Activated B cell treated with CpG ODN at 0.5 μM for 24 hours (primary cell): ENCODE measurements around the gene FBXO46. TPM values are rescaled to one million over a fixed set of nuclear protein-coding genes. Genes with fewer than 3 reads are reported as not detected.

Experiments used
- ATAC-seq: fragments of 200-7000 bp; cut with Tn5 transposase; one replicate; pipeline ENCODE4 v1.10.0; 2021; ENCODE audit warnings: low read depth, mild to moderate bottlenecking, moderate library complexity
- CTCF ChIA-PET: fragments of 350-600 bp; sonication (Branson Sonifier 250); formaldehyde crosslinking; loops from one replicate; lab custom pipeline; 2021; ENCODE audit warnings: antibody characterized with exemption; lab: Charles Lee
- POLR2A ChIA-PET: fragments of 350-600 bp; sonication (Branson Sonifier 250); formaldehyde crosslinking; loops from one replicate; lab custom pipeline; 2021; ENCODE audit warnings: antibody characterized with exemption; lab: Charles Lee
- DNase-seq: peaks from one replicate; pipeline ENCODE4 v3.0.0; 2022
- H3K27ac Mint-ChIP-seq: one replicate; pipeline ENCODE4 v1.8.0; 2020; ENCODE audit warnings: mixed read lengths
- H3K27me3 Mint-ChIP-seq: one replicate; pipeline ENCODE4 v1.8.0; 2021; ENCODE audit warnings: mixed read lengths
- H3K36me3 Mint-ChIP-seq: one replicate; pipeline ENCODE4 v1.8.0; 2021; ENCODE audit warnings: low read depth, mixed read lengths
- H3K4me1 Mint-ChIP-seq: one replicate; pipeline ENCODE4 v1.8.0; 2021; ENCODE audit warnings: mixed read lengths
- H3K4me3 Mint-ChIP-seq: one replicate; pipeline ENCODE4 v1.8.0; 2020; ENCODE audit warnings: mild to moderate bottlenecking, mixed read lengths
- H3K9me3 Mint-ChIP-seq: one replicate; pipeline ENCODE4 v1.8.0; 2020; ENCODE audit warnings: mixed read lengths
- intact Hi-C: fragments of 100-400 bp; cut with micrococcal nuclease; formaldehyde crosslinking; loops from one replicate; pipeline ENCODE4 v1.15.1; 2024
- total RNA-seq: library from RNA; stranded (reverse); gene quantifications from 2 replicates; pipeline ENCODE4 v1.2.3, GENCODE V29; 2022
- TF ChIP-seq, protein P1 (sequence below): fragments of 200-600 bp; IDR thresholded peaks from one replicate; pipeline ENCODE4 v1.8.0; 2022; ENCODE audit warnings: antibody characterized with exemption, mild to moderate bottlenecking

FBXO46 gene
- total RNA-seq, 1 donor from 2014 or later = 44.0 TPM

DNA sequence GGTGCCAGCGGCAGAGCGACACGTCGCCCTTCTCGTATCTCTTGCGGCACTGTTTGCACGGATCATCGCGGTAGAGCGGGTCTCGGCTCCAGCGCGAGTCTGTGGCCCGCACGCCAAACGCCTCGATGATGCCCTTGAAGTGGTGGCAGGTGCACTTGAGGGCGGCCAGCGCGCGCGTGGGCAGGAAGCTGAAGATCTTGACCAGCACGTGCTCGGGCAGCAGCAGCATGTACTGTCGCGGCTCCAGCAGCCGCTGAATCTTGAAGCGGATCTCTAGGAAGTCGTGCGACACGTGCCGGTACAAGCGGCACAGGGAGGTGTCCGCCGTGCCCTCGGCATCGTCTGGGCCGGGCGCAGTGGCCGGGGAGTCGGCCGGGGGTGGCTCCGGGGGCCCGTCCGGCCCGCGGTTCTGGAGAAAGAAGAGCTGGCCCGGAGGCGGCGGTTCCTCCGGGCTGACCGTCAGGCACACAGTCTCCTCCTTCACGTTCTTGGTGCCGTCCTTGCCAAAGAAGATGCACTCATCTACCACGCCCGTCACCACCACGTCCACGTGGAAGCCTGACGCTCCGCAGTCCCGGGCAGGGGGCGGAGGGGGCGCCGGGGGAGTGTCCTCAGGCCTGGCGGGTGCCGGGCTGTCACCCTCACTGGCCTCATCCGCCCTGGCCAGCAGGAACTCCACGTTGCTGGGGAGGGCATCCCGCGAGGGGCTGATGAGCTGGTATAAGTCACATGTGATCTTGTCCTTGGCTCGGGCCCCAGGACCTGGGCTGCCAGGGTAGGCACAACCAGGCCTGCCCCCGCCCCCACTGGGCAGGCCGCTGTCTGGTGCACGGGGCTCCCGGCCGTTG lies 18.6 kb downstream of the FBXO46 start:
- ChIA-PET CTCF (no interaction called here), POLR2A (interaction anchor here (7.1 kb wide), 1 partner anchor 20 kb away, joined by 123 read pairs; the partner anchor contains the start of genes QPCTL and SNRPD2)
- no peaks in the 10 kb centered on the region for H3K27me3 Mint-ChIP-seq
- no peak overlapping the region for H3K4me3 Mint-ChIP-seq
- DNase-seq (no peak), ATAC-seq (no peak)
- H3K27ac Mint-ChIP-seq = no peak overlapping the region
- no peaks in the 10 kb centered on the region for H3K9me3 Mint-ChIP-seq
- intact Hi-C loops = no loop called here
- peaks cover 40% of the 10 kb centered on the region for H3K4me1 Mint-ChIP-seq
- peaks cover 35% of the 10 kb centered on the region for H3K36me3 Mint-ChIP-seq
- TF ChIP-seq, protein P1, sequence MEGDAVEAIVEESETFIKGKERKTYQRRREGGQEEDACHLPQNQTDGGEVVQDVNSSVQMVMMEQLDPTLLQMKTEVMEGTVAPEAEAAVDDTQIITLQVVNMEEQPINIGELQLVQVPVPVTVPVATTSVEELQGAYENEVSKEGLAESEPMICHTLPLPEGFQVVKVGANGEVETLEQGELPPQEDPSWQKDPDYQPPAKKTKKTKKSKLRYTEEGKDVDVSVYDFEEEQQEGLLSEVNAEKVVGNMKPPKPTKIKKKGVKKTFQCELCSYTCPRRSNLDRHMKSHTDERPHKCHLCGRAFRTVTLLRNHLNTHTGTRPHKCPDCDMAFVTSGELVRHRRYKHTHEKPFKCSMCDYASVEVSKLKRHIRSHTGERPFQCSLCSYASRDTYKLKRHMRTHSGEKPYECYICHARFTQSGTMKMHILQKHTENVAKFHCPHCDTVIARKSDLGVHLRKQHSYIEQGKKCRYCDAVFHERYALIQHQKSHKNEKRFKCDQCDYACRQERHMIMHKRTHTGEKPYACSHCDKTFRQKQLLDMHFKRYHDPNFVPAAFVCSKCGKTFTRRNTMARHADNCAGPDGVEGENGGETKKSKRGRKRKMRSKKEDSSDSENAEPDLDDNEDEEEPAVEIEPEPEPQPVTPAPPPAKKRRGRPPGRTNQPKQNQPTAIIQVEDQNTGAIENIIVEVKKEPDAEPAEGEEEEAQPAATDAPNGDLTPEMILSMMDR = no peak

DNA sequence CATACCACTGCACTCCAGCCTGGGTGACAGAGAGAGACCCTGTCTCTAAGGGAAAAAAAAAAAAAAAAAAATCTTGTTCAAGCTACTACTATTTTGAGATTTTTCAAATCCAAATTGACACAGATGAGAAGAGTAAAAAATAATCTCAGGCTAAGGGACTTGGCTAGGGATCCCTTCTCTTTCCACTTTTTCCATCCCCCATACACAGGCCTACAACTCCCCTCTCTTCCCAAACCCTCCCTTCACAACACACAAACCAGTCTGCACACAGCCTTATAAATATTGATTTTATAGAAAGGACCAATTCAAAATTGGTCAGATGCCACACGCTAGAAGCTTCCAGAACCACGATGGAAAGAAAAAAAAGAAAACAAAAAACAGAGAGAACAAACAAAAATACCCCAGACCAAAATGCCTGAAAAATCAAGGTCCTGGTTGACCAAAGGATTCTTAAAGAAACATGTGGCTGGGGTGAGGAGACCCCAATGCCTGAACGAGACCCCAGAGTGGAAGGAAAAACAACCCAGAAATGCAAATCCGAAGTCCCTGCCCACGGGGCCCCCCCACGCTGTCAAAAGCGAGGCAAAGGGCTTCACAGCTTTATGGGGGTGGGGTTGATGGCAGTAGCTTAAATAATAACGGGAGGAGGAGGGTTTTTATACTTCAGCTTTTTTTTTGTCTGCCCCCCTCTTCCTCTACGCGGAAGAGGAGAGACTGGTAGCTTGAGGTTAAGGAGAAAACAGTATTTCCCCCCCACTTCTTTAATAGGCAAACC lies 20.2 kb downstream of the FBXO46 start:
- no peak overlapping the region for H3K4me3 Mint-ChIP-seq
- ChIA-PET POLR2A (interaction anchor here (0.6 to 1.4 kb wide), 7 partner anchors 12 to 1146 kb away, joined by 3 to 13 read pairs (median 3); partner anchors contain the start of genes QPCTL and SIX5), CTCF (no interaction called here)
- DNase-seq = no peak
- TF ChIP-seq, protein P1 = no peak
- no peaks in the 10 kb centered on the region for H3K27me3 Mint-ChIP-seq
- intact Hi-C loops = no loop called here
- ATAC-seq = no peak
- H3K4me1 Mint-ChIP-seq = peaks cover 41% of the 10 kb centered on the region
- peak overlapping the region; percentile 55 for H3K27ac Mint-ChIP-seq
- H3K36me3 Mint-ChIP-seq = peaks cover 33% of the 10 kb centered on the region
- H3K9me3 Mint-ChIP-seq = no peaks in the 10 kb centered on the region

DNA sequence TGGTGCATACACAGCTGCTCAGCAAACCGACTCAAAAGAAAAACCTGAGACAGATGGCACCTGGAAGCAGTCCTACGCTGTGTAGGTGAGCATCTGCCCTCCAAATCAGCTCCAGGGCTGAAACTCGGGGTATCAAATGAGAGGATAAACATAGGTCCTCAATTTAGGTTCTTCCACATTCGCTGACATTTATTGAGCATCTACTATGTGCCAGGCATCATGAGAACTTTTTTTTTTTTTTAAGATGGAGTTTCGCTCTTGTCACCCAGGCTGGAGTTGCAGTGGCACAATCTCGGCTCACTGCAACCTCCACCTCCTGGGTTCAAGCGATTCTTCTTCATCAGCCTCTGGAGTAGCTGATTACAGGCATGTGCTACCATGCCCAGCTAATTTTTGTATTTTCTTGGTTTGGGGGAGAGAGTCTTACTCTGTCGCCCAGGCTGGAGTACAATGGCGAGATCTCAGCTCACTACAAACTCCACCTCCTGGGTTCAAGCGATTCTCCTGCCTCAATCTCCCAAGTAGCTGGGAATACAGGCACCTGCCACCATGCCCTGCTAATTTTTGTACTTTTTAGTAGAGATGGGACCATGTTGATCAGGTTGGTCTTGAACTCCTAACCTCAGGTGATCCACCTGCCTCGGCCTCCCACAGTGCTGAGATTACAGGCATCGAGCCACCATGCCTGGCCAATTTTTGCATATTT lies 24.8 kb downstream of the FBXO46 start:
- Mint-ChIP-seq H3K9me3 (no peaks in the 10 kb centered on the region), H3K36me3 (peaks cover 42% of the 10 kb centered on the region), H3K27ac (peak overlapping the region; percentile 88), H3K27me3 (no peaks in the 10 kb centered on the region), H3K4me1 (peaks cover 37% of the 10 kb centered on the region), H3K4me3 (no peak overlapping the region)
- TF ChIP-seq, protein P1 = no peak
- POLR2A ChIA-PET = interaction anchor here (0.7 to 5.1 kb wide), 10 partner anchors 11 to 751 kb away, joined by 3 to 74 read pairs (median 6); partner anchors contain the start of genes FBXO46, QPCTL, SIX5 and SNRPD2
- ATAC-seq (no peak), DNase-seq (no peak)
- CTCF ChIA-PET = interaction anchor here (0.6 to 5.5 kb wide), 3 partner anchors 13 to 754 kb away, joined by 3 to 36 read pairs (median 3); partner anchors contain the start of genes QPCTL and SNRPD2
- intact Hi-C loops = loop anchor here (1.0 kb wide), 1 partner anchor 14 kb away; the partner anchor contains the start of gene QPCTL

DNA sequence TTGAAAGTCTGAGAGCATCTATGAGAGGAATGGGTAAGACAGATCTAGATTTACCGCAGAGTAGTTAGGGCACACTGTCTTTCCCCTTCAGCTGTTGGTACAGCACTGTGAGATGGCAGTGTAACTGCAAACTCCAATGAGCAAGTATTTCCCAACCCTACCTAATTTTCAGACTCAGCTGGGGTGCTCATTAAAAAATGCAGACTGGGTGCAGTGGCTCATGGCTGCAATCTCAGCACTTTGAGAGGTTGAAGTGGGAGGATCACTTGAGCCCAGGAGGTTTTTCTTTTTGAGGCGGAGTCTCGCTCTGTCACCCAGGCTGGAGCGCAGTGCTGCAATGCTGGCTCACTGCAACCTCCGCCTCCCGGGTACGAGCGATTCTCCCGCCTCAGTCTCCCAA lies 25.6 kb downstream of the FBXO46 start:
- Mint-ChIP-seq H3K27me3 (no peaks in the 10 kb centered on the region), H3K9me3 (no peaks in the 10 kb centered on the region), H3K4me3 (no peak overlapping the region), H3K27ac (no peak overlapping the region), H3K4me1 (peaks cover 31% of the 10 kb centered on the region), H3K36me3 (peaks cover 35% of the 10 kb centered on the region)
- POLR2A ChIA-PET = interaction anchor here (1.0 to 5.1 kb wide), 4 partner anchors 12 to 64 kb away, joined by 3 to 74 read pairs (median 16); partner anchors contain the start of genes FBXO46, QPCTL and SIX5
- intact Hi-C loops = no loop called here
- CTCF ChIA-PET = interaction anchor here (0.6 to 5.5 kb wide), 2 partner anchors 12 to 755 kb away, joined by 3 to 36 read pairs; partner anchors contain the start of genes QPCTL and SNRPD2
- TF ChIP-seq, protein P1 = no peak
- DNase-seq = no peak
- no peak for ATAC-seq
